H1 (cell line): Measurements from ENCODE around the gene FOXP4. TPM values are rescaled to one million over a fixed set of nuclear protein-coding genes. Genes with fewer than 3 reads are reported as not detected.

Experiments used
- EGR1 ChIP-seq: IDR thresholded peaks from 2 replicates; pipeline ENCODE4 v1.6.1; 2011; ENCODE audit warnings: low read depth, low read length, borderline replicate concordance
- SIX5 ChIP-seq: IDR thresholded peaks from 2 replicates; pipeline ENCODE4 v1.6.1; 2011; ENCODE audit warnings: mild to moderate bottlenecking, low read depth, low read length
- TBP ChIP-seq: IDR thresholded peaks from 2 replicates; pipeline ENCODE4 v1.6.1; 2011; ENCODE audit warnings: low read depth, low read length, improper control_type of control experiment
- polyA plus RNA-seq, 7 experiments: library from polyadenylated mRNA; depleted of rRNA in 3 of 7; stranded (reverse) in 5 of 7; unstranded in 2 of 7; fragments of >200 nt in 5 of 7; fragments of 200-250 nt in 2 of 7; gene quantifications; 1 replicate in 5 of 7; 2 replicates in 1 of 7; 4 replicates in 1 of 7; pipeline versions ENCODE4 v1.2.1 to v1.2.3, GENCODE V29; 2011 to 2013; ENCODE audit warnings: missing spikeins in 2 of 7, mixed read lengths in 2 of 7
- total RNA-seq: library from RNA; stranded (reverse); fragmentation: NEBNext Ultra II Directional; extraction: Animal tissue kit (Norgen Biotek cat#: 25700); gene quantifications from 2 replicates; pipeline ENCODE4 v1.2.1, GENCODE V29; 2021

Gene FOXP4
- total and polyA plus RNA-seq, 2 of the 8 experiments (the other 6 are each of a cell fraction or from before 2014, with no cell fraction given), result 4.8 to 13.3 TPM

DNA sequence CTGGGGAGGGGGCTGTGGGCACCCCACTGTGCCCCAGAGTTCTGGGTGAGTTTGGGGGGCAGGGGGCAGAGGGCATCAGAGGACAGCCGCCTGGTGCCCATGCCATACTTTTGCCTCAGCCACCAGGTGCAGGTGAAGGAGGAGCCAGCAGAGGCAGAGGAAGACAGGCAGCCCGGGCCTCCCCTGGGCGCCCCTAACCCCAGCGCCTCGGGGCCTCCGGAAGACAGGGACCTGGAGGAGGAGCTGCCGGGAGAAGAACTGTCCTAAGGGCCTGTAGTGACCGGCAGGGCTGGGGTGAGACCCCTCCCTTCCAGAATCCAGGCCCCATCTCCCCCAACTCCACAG lies 52.5 kb downstream of the FOXP4 start (continued):
- TF ChIP-seq EGR1 (no peak), SIX5 (no peak), TBP (no peak)
